AG08396 (cell line): ENCODE measurements around the gene NUAK2.
"Not testable (repeated sequence)": the region's sequence is repeated elsewhere in the genome, so short reads cannot be mapped to it uniquely, and the experiment has no call there.

Experiments used
- DNase-seq: peaks from one replicate; pipeline ENCODE4 v3.0.0; 2012; ENCODE audit warnings: low spot score, mixed read lengths

The NUAK2 gene

GRCh38 chr1:205296154-205296553 is 25.4 kb downstream of the NUAK2 start:
- no peak for DNase-seq

- DNase-seq: no peak
These were observed 26.6 kb downstream of the NUAK2 start for GRCh38 chr1:205294934-205295333.

- DNase-seq: peak; percentile 71
These were observed 27.2 kb downstream of the NUAK2 start for GRCh38 chr1:205294175-205294917.

GRCh38 chr1:205293350-205294074 is 28.0 kb downstream of the NUAK2 start:
- DNase-seq: no peak

GRCh38 chr1:205291596-205291995 is 29.9 kb downstream of the NUAK2 start:
- no peak for DNase-seq

- DNase-seq: no peak
These were observed 33.6 kb downstream of the NUAK2 start for GRCh38 chr1:205287767-205288559.

- no peak for DNase-seq
These were observed 34.5 kb downstream of the NUAK2 start for GRCh38 chr1:205287076-205287475.

GRCh38 chr1:205286335-205286950 is 35.1 kb downstream of the NUAK2 start:
- DNase-seq: no peak

GRCh38 chr1:205285381-205286101 is 36.0 kb downstream of the NUAK2 start:
- DNase-seq: no peak

GRCh38 chr1:205284420-205285144 is 37.0 kb downstream of the NUAK2 start:
- peak; percentile 95 for DNase-seq

- no peak for DNase-seq
These were observed 38.0 kb downstream of the NUAK2 start for GRCh38 chr1:205283270-205284147.

GRCh38 chr1:205280666-205281395 is 40.7 kb downstream of the NUAK2 start:
- not testable (repeated sequence) for DNase-seq

GRCh38 chr1:205279986-205280385 is 41.6 kb downstream of the NUAK2 start:
- no peak for DNase-seq

- DNase-seq: no peak
These were observed 44.9 kb downstream of the NUAK2 start for GRCh38 chr1:205276689-205277065.

- no peak for DNase-seq
These were observed 45.4 kb downstream of the NUAK2 start for GRCh38 chr1:205275916-205276688.

GRCh38 chr1:205275133-205275532 is 46.4 kb downstream of the NUAK2 start:
- DNase-seq: no peak

- no peak for DNase-seq
These were observed 47.4 kb downstream of the NUAK2 start for GRCh38 chr1:205274041-205274691.

- DNase-seq: peak; percentile 88
These were observed 48.0 kb downstream of the NUAK2 start for GRCh38 chr1:205273551-205273982.
